Natural killer cell (primary cell): ENCODE results near the gene HDAC4. TPM values are rescaled to one million over a fixed set of nuclear protein-coding genes. Genes with fewer than 3 reads are reported as not detected.
A peak's percentile ranks its signal among the peaks of the same experiment; 100 is the strongest.

ENCODE experiments used
- ATAC-seq, 3 donors: fragments of 150-1000 bp in 2 of 3; fragments of 200-7000 bp in 1 of 3; cut with Tn5 transposase; 1 replicate in 1 of 3; 2 replicates in 2 of 3; pipeline ENCODE4 v1.10.0; 2021; ENCODE audit warnings: mild to moderate bottlenecking in 2 of 3, moderate library complexity in 2 of 3
- DNase-seq, 2 donors: peaks; one replicate each; pipeline versions ENCODE4 v3.0.0 to v3.0.0-alpha.2; 2013 to 2021; ENCODE audit warnings: mixed read lengths in 1 of 2
- H3K27ac ChIP-seq: one replicate; pipeline ENCODE4 v1.5.1; 2013; ENCODE audit warnings: mild to moderate bottlenecking, low read length
- H3K27me3 ChIP-seq: one replicate; pipeline ENCODE4 v1.6.1; 2013; ENCODE audit warnings: low read length; ENCODE audit not compliant: control insufficient read depth, insufficient read depth
- H3K36me3 ChIP-seq: one replicate; pipeline ENCODE4 v1.6.1; 2013; ENCODE audit warnings: low read length; ENCODE audit not compliant: control insufficient read depth, insufficient read depth
- H3K4me1 ChIP-seq: one replicate; pipeline ENCODE4 v1.6.1; 2013; ENCODE audit warnings: low read length; ENCODE audit not compliant: control insufficient read depth, insufficient read depth
- H3K4me3 ChIP-seq: one replicate; pipeline ENCODE4 v1.5.1; 2013; ENCODE audit warnings: low read length
- H3K9me3 ChIP-seq: one replicate; pipeline ENCODE4 v1.6.1; 2013; ENCODE audit warnings: low read length; ENCODE audit not compliant: control insufficient read depth, insufficient read depth
- H3K27ac Mint-ChIP-seq, 2 donors: one replicate each; pipeline ENCODE4 v1.8.0; 2022; ENCODE audit warnings: mild to moderate bottlenecking in 2 of 2, mixed read lengths in 2 of 2, moderate library complexity in 1 of 2
- H3K27me3 Mint-ChIP-seq, 2 donors: one replicate each; pipeline ENCODE4 v1.8.0; 2022; ENCODE audit warnings: low read depth in 2 of 2, mixed read lengths in 2 of 2
- H3K36me3 Mint-ChIP-seq: one replicate; pipeline ENCODE4 v1.8.0; 2022; ENCODE audit warnings: mixed read lengths
- H3K4me1 Mint-ChIP-seq, 2 donors: one replicate each; pipeline ENCODE4 v1.8.0; 2022; ENCODE audit warnings: mixed read lengths in 2 of 2
- H3K4me3 Mint-ChIP-seq: one replicate; pipeline ENCODE4 v1.8.0; 2022; ENCODE audit warnings: mild to moderate bottlenecking, moderate library complexity, mixed read lengths
- H3K9me3 Mint-ChIP-seq, 2 donors: one replicate each; pipeline ENCODE4 v1.8.0; 2022; ENCODE audit warnings: mixed read lengths in 2 of 2
- WGBS: methylation state at CpG from one replicate; pipeline ENCODE4 v1.1.7; 2013; ENCODE audit warnings: missing lambda C conversion rate; ENCODE audit not compliant: insufficient coverage; 5-methylcytosine and 5-hydroxymethylcytosine counted together
- intact Hi-C: fragments of 100-400 bp; cut with micrococcal nuclease; formaldehyde crosslinking; loops from one replicate; pipeline ENCODE4 v1.14.2; 2022
- total RNA-seq, 4 donors: library from RNA; stranded (reverse); fragments of 120-200 nt in 1 of 4; gene quantifications; one replicate each; pipeline versions ENCODE4 v1.2.3 to v1.2.4, GENCODE V29; 2013 to 2022
- TF ChIP-seq, protein P1 (sequence below): fragments of 200-600 bp; IDR thresholded peaks from one replicate; pipeline ENCODE4 v1.8.0; 2022; ENCODE audit warnings: antibody characterized with exemption

The HDAC4 gene
- total RNA-seq, 3 donors from 2014 or later (not counting 1 experiment from before 2014, with no cell fraction given): 74.9 to 105 (median 100) TPM

- 96% methylated on average over 12 of the region's 12 CpGs for WGBS
- H3K9me3 Mint-ChIP-seq: no peaks in the 10 kb centered on the region
- H3K4me3 Mint-ChIP-seq: no peak overlapping the region
- no peak for DNase-seq
- TF ChIP-seq, protein P1, sequence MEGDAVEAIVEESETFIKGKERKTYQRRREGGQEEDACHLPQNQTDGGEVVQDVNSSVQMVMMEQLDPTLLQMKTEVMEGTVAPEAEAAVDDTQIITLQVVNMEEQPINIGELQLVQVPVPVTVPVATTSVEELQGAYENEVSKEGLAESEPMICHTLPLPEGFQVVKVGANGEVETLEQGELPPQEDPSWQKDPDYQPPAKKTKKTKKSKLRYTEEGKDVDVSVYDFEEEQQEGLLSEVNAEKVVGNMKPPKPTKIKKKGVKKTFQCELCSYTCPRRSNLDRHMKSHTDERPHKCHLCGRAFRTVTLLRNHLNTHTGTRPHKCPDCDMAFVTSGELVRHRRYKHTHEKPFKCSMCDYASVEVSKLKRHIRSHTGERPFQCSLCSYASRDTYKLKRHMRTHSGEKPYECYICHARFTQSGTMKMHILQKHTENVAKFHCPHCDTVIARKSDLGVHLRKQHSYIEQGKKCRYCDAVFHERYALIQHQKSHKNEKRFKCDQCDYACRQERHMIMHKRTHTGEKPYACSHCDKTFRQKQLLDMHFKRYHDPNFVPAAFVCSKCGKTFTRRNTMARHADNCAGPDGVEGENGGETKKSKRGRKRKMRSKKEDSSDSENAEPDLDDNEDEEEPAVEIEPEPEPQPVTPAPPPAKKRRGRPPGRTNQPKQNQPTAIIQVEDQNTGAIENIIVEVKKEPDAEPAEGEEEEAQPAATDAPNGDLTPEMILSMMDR: no peak
- ATAC-seq: no peak
- Histone ChIP-seq H3K27ac (no peak overlapping the region), H3K36me3 (peaks cover 6% of the 10 kb centered on the region), H3K9me3 (no peaks in the 10 kb centered on the region), H3K4me1 (peaks cover 8% of the 10 kb centered on the region), H3K4me3 (no peak overlapping the region), H3K27me3 (no peaks in the 10 kb centered on the region)
- H3K27me3 Mint-ChIP-seq: no peaks in the 10 kb centered on the region
- H3K36me3 Mint-ChIP-seq: no peaks in the 10 kb centered on the region
- peak overlapping the region in 1 of 2 donors; percentile 64 for H3K27ac Mint-ChIP-seq
- H3K4me1 Mint-ChIP-seq: peaks cover 48 to 67% of the 10 kb centered on the region in 2 donors
- intact Hi-C loops: no loop called here
Measured at GRCh38 chr2:239202343-239202742, 198.5 kb downstream of the HDAC4 start.

- H3K27me3 ChIP-seq: no peaks in the 10 kb centered on the region
- no peaks in the 10 kb centered on the region for H3K27me3 Mint-ChIP-seq
- H3K27ac ChIP-seq: no peak overlapping the region
- ATAC-seq (no peak), DNase-seq (no peak)
- H3K4me3 Mint-ChIP-seq: no peak overlapping the region
- H3K36me3 ChIP-seq: peaks cover 6% of the 10 kb centered on the region
- H3K4me1 ChIP-seq: peaks cover 8% of the 10 kb centered on the region
- WGBS: 97% methylated on average over 7 of the region's 7 CpGs
- H3K36me3 Mint-ChIP-seq: no peaks in the 10 kb centered on the region
- H3K27ac Mint-ChIP-seq: peak overlapping the region in 1 of 2 donors; percentile 64
- H3K9me3 ChIP-seq: no peaks in the 10 kb centered on the region
- H3K9me3 Mint-ChIP-seq: no peaks in the 10 kb centered on the region
- no peak overlapping the region for H3K4me3 ChIP-seq
- peaks cover 43 to 71% of the 10 kb centered on the region in 2 donors for H3K4me1 Mint-ChIP-seq
- TF ChIP-seq, protein P1: no peak
- intact Hi-C loops: no loop called here
Measured at GRCh38 chr2:239201884-239202283, 198.9 kb downstream of the HDAC4 start.

DNA sequence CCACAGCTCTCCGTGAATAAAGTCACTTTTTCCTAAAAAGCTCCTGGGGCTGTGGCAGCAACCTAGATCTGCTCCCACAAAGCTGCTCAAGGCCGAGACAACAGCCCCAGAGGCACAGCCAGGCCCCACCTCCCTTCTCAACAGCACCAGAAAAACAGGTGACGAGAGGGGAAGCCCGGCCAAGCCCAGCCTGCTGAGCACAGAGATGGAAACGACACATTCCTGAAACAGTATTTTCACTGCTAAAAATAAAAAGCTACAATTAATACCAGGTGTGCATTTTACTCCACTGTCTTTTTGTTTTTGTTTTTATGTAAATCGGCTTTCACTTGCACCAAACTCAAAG lies 199.3 kb downstream of the HDAC4 start:
- Histone ChIP-seq H3K4me1 (peaks cover 8% of the 10 kb centered on the region), H3K9me3 (no peaks in the 10 kb centered on the region), H3K27me3 (no peaks in the 10 kb centered on the region), H3K36me3 (peaks cover 8% of the 10 kb centered on the region), H3K27ac (no peak overlapping the region), H3K4me3 (no peak overlapping the region)
- no peak for ATAC-seq
- H3K9me3 Mint-ChIP-seq: no peaks in the 10 kb centered on the region
- H3K27me3 Mint-ChIP-seq: no peaks in the 10 kb centered on the region
- H3K4me1 Mint-ChIP-seq: peaks cover 41 to 68% of the 10 kb centered on the region in 2 donors
- intact Hi-C loops: no loop called here
- no peaks in the 10 kb centered on the region for H3K36me3 Mint-ChIP-seq
- peak overlapping the region in 1 of 2 donors; percentile 64 for H3K27ac Mint-ChIP-seq
- TF ChIP-seq, protein P1: no peak
- WGBS: 90% methylated on average over 5 of the region's 6 CpGs
- H3K4me3 Mint-ChIP-seq: no peak overlapping the region
- no peak for DNase-seq
